Activated gamma-delta T cell (primary cell): Measurements from ENCODE around the gene DCAF8.
A peak's percentile ranks its signal among the peaks of the same experiment; 100 is the strongest.

Experiments
- DNase-seq: peaks from one replicate; lab custom pipeline; 2025; lab: John Stamatoyannopoulos, UW

DCAF8 gene

DNA sequence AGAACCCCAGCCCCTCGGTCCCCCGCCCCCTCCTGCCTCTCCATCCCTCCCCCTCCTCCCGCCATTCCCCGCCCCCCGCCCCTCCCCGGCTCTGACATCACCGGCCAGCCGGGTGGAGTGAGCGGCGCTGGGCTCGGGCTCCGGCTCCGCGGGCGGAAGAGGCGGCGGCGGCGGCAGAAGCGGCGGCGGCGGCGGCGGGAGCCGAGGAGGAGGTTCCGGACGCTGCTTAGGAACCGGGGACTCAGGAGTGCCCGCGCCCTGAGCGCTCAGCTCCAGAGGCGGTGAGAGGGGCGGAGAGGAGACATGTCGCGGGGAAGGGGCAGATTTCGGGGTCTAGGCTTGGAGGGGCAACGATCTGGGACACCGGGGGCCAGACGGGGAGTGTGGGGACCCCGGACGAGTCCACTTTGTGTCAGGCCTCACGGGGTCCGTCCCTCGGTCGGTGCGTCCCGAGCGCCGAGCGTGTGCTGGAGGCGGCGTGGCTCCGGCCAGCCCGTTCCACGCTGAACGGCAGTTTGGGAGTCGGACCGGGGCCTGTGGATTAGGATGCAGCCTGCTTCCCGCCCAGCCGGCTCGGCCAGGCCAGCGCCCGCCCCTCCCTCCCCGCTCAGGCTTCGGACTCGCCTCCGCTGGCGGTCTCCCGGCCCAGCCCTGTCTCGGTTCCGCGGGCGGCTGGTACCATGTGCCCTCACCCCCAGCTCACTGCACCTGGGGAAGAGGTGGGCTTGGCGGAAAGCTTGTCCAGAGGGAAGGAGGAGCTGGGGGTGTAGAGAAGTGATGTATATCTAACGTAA, 56.9 kb downstream of the DCAF8 start, which contains the start of gene PEA15:
Gene PEA15 (plus strand): TSS at position 143 of the 794 bp plus-strand sequence. CDS start 6,161 bp downstream, outside the sequence.
- peak; percentile 56 for DNase-seq

DNA sequence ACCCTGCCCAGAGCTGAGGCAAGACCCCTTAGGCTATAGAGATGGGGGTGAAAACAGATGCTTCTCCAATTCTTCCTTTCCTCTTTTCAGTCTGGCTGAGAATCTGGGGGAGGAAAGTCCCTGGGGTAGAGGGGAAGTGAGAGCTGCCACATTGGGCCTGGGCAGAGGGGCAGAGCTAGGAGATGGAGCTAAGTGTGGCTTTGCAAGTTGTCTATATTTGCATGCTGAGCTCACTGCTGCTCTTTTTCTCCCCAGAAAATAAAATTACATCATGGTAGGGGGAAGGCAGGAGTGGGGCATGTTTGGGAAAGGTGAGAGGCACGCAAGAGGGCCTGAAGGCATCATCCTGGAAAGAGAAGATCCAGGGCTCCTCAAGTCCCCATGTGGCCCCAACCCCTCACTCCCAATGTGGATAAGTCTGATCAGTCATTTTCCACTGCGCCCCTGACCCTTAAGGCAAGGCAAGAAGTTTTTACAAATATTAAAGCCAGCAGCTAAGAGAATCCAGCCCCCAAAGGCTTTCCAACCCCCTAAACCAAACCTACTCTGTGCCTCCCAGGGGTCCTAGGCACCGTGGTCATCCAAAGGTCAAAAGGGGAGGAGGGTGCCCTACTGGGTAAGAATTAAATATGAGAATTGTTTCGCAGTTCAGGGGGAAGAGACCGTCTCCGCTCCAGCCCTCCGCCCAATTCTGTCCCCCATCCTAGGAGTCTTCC, 57.7 kb downstream of the DCAF8 start:
- DNase-seq, result no peak

DNA sequence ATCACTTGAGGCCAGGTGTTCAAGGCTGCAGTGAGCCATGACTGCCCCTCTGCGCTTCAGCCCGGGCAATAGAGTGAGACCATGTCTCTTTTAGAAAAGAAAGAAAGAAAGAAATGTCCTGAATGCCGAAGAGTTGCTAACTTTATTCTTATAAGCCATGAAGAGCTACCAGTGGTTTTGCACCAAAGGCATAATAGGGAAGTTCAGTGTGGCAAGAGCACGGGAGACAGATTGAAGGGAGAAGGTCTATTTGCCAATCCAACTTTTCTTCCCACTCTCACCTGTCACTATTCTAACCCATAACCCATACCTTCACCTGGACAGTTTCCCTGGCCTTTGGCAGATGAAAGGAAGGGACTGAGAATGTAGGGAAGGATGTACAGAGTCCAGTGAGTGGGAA, 61.6 kb downstream of the DCAF8 start:
- no peak for DNase-seq

DNA sequence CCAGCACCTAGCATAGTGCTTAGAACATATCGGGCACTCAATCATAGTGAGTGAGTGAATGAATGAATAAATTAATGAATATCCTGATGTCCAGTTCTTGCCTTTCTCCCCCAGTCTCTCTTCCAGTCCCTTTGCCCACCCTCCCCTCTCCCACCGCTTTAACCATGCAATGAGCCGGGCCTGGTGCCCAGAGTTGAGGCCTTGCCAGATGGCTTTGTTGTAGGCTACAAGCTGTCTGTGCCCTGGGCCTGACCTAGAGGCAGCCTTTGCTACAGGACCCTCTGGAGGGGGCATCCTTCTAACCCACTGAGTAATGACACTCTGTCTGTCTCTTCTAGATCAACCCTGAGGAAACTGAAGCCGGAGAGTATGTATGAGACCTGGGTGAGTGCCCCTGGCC, 65.1 kb downstream of the DCAF8 start:
- no peak for DNase-seq

DNA sequence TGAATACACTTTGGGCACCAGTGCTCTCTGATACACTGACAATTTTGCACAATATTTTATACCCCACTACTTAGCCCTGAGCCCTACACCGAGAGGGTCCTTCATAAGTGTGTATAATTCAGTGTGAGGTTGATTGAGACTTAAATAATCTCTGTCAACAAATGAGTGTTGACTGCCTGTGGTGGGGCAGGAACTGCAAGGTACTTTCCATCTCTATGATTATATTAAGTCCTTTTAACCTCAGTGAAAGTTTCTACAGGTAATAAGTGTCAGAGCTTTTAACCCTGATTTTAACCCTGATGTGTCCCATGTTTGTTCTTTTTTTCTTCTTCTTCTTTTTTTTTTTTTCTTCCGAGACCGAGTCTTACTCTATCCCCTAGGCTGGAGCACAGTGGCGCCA, 66.2 kb downstream of the DCAF8 start:
- no peak for DNase-seq

DNA sequence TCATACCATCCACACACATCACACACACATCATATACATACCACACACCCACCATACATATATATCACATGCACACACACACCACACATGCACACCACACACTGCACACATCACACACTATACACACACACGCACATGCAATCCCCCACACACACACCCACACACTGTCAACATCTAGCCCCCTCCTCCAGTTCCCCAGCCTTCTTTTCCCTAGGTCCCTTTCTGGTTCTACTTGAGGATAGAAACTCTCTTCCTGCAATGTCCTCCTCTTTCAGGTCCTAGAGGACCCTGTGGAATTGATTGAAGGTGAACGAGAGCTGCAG, 67.7 kb downstream of the DCAF8 start:
- DNase-seq, result no peak

DNA sequence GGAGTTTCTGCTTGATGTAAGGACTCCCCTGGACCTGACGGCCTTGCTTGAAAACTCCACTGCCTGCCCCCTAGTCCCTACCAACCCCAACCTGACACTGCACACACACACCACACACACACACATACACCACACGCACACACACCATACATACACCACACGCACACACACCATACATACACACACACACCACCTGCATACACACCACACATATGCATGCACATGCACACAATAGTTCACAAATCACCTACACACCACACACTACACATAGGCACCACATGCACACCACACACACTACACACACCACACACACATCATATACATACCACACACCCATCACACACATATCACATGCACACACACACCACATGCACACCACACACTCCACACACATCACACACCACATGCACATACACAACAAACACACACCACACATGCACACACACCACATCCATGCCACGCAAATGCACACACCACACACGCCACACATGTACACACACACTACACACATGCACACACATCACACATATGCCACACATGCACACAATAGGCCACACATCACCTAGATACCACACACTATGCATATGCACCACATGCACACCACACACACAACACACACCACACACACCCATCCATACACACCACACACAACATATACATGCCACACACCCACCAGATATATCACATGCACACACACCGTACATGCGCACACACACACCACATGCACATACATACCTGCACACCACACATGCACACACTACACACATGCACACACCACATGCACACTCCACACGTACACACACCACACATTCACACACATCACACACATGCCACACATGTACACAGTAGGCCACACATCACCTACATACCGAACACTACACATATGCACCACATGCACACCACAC, 68.3 kb downstream of the DCAF8 start:
- DNase-seq, result no peak

DNA sequence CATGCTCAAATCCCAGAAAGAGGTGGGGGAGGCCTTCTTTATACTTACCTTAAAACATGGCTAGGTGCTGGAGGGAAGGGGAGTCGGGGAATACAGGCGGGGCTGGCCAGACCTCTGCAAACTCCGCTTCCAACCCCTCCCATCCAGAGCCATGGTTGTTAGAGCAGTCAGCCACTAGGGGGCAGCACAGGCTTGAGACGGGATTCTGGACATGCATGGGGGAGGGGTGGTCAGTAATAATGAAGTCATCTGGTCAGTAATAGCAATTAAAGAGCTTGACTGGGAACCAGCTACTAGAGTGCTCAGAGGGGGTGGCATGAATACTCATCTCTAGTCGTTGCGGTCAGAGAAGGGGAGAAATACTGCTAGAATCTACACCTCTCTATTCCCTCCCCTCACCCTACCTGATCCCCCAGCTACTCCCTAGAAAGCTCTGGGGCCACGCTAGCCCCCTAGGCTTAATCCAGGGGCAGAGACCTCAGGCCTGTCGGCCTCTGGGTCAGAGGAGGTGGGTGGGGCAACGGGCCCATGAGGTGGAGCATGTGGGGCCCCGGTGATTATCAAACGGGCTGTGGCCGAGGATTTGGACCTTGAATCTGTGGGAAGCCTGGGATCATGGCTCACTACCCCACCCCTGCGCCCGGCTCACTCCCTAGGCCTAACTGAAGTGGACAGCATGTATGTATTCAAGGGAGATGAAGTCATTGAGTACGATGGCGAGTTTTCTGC, 69.1 kb downstream of the DCAF8 start:
- DNase-seq, result no peak

DNA sequence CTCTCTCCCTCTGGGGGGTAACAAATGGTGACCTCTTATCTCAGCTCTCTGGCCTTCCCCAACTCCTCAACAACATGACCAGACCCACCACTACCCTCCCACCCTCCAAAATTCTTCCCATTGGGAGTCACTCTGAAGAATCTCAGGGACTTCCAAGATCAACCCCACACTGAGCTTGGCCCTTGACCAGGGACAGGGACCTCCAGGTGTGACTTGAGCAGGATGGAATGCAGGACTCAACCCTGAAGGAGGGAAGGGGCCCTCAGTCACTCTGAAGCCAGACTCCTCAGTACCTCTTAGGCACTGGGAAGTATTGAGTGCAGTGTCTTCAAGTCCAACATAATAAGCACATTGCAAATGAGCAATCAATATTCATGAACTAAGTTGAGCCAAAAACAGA, 70.1 kb downstream of the DCAF8 start:
- no peak for DNase-seq

DNA sequence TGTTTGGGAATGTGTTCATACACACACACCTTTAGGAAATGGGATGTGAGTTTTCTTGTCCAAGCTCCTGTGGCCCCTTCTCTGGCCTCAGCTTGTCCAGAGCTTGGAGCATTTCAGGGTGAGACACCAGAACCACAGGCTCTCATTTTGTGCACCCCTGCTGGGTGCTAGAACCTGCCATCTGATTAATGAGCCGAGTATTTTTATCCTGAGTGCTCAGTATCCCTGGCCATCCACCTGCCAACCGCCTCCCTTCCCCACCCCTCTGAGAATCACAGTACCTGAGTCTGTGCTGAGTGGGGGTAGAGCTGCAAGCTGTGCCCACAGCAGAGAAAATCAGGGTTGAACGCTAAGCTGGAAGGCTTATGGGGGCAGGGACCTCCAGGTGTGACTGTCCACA, 70.6 kb downstream of the DCAF8 start:
- DNase-seq, result no peak

DNA sequence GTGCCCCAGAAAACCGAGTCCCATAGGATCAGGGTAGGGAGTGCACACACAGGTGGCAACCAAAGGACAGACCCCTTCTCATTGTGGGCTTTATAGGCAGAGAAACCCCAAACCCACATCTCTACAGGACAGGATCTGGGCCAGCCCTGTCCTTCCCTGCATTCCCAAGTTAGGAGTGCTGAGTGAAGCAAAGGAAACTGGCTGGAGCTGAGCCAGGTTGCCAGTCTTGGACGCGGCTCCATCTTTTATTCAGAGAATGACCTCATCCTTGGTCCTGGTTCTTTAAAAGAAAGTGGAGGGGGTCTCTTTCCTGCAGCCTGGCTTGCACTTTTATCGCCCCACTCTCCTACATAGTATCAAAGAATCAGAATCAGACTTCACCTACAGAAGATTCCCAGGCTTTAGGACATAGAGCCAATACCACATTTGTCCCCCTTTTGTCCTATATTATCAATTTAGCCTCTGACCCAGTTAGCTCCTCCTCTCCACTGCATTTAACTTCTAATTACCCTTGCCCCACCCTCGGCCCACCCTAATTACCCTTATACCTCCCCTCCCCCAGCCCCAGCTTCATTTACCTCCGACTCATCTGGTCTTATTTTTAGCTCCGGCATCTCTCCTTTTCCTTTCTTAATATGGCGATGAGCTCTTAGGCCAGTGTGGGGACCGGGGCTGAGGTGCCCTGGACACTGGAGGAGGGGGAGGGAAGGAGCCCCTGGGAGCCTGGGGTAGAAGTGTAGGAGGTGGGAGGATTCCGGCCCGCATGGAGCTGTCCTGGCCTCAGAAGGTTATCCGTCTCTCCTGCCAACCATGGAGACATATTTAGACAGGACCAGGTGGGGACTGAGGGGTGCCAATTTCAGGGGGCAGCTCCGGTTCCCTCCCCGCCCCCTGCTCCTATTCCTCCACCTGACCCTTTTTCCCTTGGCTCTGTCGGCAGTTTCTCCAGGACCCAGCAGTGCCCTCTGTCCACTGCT, 72.4 kb downstream of the DCAF8 start, which contains the start of gene CASQ1:
Gene CASQ1 (plus strand): TSS at position 927 of the 977 bp plus-strand sequence. CDS start 177 bp downstream, outside the sequence.
- no peak for DNase-seq

DNA sequence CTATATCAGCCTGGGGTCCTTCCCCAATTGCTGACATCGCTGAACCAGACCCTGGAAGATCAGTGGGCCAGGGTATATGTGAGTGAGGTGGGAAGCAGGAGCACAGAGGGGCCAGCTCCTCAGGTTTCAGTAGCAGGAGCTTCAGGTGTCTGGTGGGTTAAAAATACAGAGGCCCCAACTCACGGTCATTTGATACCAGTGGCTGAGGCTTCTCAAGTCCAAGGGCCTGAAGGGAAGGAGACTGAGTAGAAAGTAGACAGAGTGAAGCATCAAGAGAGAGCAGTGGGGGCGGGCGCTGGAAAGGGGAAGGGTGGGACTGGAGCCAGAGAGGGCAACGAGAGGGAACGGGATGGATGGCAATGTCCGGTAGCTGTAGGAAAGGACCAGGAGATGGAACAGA, 74.0 kb downstream of the DCAF8 start:
- no peak for DNase-seq

DNA sequence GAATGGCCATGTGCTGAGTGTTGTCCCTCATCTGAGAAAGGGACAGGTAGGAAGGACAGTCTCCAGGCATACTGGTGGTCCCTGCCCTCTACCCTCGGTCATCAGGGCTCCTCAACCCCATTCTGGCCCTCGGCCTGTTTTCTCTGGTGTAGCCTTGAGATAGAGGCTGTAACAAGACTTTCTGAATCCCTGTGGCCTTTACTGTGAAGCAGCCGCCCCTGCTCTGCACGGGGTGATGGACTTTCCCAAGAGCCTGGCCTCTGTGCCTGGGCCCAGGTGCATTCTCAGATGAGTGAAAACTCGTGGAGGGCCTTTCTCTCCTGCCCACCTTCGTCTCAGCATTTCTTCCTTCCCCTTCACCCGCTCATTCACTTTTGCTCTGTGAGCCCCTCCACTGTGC, 74.9 kb downstream of the DCAF8 start:
- DNase-seq, result no peak

DNA sequence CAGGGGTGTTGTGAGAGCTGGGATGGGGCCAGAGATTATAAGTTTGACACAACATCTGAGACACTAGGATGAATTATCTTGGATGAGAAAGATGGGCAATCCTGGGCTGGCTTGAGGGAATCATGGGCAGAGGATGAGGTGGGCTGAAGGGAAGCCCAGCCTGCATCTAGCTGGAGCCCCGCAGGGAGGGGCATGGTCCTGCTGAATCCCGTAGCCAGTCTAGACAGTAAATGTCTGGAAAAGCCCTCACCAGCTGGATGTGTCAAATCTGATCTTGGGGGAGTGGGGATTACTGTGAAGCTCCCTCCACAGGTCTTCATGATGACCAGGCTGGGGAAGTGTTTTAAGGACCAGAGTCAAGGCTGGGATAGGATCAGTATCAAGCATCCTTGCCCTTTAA, 75.6 kb downstream of the DCAF8 start:
- DNase-seq, result no peak

DNA sequence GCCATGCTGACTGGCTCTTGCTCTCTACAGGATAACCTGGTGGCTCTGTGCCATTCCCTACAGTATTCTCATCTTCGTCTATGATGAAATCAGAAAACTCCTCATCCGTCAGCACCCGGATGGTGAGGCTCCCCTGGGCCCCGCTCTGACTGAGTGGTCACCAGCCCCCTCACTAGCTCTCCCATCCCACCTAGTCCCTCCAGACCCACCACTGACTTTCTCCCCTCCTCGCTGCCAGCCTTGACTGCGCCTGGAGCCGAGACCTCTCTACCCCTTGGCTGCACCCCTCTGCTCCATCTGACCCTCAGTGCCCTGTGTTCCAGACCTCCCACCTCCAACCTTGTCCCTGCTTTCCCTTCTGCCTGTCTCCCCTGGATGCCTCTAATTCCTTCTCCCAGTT, 76.1 kb downstream of the DCAF8 start:
- no peak for DNase-seq

DNA sequence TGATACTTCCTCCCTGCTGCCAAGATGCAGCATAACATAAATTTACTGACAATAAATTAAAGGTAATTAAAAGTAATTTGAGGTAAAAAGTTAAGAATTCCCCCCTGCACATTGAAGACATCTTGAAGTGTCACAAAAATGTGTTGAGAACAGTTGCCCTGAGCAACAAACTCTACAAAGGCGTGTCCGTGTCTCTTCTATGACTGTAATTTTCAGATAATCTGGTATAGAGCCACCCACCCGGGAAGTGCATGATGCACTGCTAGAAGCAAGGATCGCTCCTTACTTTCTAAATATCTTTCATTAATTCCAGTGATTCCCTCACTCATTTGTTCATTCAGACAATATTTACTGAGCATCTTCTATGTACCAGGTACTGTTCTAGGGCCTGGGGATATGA, 83.0 kb downstream of the DCAF8 start:
- no peak for DNase-seq

DNA sequence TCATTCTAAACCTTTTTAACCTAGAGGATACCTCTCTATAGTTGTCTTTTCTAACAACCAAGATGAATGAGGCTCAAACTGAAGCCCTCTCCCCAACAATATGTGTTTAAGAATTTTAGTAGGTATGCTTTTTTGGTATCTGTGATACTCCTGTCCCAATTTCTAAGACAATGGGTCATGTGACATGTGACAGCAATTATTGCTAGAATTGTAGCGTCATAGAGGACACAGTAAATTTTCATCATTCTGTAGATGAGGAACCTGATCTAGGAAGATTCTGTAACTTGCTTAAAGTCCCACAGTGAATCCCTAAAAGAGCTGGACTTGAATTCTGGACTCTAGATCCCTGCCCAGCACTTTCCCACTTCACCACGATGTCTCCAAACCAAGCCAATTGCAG, 83.6 kb downstream of the DCAF8 start:
- no peak for DNase-seq

DNA sequence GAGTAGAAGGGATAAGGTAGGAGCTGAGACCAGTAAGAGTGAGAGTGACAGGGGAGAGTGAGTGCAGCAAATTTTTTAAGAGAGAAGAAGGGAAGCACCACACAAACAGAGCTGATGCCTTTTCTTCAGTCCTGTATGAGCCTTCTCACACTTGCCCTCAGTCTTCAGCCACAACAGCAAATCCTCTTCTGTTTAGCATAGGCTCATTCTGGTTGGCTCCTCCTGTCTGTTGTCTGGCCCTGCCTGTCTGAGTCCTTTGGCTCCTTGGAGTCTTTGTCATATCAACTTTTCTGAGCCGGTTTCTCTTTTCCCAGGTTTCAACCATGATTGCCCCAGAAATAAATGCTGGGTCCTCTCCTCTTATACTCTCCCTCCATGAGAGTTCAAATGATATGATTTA, 84.7 kb downstream of the DCAF8 start:
- DNase-seq, result no peak

DNA sequence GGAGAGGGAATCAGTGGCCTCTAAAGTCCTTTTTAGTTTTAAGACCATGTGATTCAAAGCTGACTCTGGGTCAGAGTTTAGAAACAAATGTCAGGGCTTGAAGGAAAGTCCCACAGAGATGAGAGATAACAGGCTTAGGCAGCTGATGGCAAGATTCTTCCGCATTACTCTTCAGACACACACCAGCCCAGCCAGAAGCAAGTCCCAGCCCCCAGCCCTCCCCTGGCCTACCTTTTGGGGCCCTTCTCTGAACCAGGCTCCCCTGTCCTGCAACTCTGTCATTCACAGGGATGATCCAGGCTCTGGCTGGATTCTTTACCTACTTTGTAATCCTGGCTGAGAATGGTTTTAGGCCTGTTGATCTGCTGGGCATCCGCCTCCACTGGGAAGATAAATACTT, 85.1 kb downstream of the DCAF8 start:
- no peak for DNase-seq

DNA sequence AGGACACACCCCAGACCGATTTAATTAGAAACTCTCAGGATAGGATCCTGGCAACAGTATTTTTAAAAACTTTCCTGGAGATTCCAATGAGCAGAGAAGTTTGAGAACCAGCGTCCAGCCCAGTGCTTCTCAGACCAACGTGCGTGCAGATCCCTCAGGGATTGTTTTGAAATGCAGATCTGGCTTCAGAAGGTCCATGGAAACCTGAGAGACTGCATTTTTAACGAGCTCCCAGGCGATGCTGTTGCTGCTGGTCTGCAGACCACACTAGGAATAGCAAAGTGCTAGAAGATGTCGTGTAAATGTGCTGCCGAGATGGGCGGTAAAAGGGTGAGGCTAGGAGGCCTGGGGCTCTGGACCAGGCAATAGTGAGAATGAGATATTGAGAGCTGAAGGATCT, 90.4 kb downstream of the DCAF8 start:
- no peak for DNase-seq

DNA sequence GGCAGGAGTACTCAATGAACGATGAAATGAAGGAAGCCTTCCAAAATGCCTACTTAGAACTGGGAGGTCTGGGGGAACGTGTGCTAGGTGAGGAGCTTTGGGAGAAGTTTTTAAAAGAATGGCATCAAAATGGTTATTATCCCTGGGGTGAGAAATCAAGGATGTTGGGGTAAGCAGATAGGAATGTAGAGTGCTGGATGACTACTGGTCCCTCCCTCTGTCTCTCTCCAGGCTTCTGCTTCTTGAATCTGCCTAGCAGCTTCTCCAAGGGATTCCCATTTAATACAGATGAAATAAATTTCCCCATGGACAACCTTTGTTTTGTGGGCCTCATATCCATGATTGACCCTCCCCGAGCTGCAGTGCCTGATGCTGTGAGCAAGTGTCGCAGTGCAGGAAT, 91.0 kb downstream of the DCAF8 start:
- no peak for DNase-seq
